ENCODE data around the gene RAB30.
A peak's percentile ranks its signal among the peaks of the same experiment; 100 is the strongest.

RAB30 gene

GRCh38 chr11:83044958-83045712, 26.6 kb downstream of the RAB30 start:
- Histone ChIP-seq H2AFZ (ENCODE audit: low read depth, low read length, severe bottlenecking) (no peak overlapping the region), H3K36me3 (ENCODE audit: low read length) (no peaks in the 10 kb centered on the region), H3K9ac (ENCODE audit: low read length) (no peak overlapping the region), H3K4me3 (ENCODE audit: insufficient read depth, low read length, poor library complexity, severe bottlenecking) (no peak overlapping the region), H3K27ac (ENCODE audit: low read depth, low read length) (peak overlapping the region; percentile 43), H3K9me2 (replicated peaks; ENCODE audit: insufficient read depth, low read length) (no peaks in the 10 kb centered on the region), H3K27me3 (ENCODE audit: low read length) (no peaks in the 10 kb centered on the region), H4K20me1 (ENCODE audit: low read depth, low read length) (0 out of 2 replicates have a peak, but pooled peaks cover 4% of the 10 kb centered on the region), H3K4me2 (ENCODE audit: low read depth, low read length, poor library complexity, severe bottlenecking) (peak overlapping the region; percentile 41), H3K79me2 (ENCODE audit: insufficient read depth, low read length) (peaks cover 100% of the 10 kb centered on the region), H3F3A (ENCODE audit: insufficient read depth) (peaks cover 18% of the 10 kb centered on the region; the same call in 1 of the 2 replicates), H3K9me3 (ENCODE audit: insufficient read depth, low read length) (no peaks in the 10 kb centered on the region)
- TF ChIP-seq EZH2phosphoT487 (conservative IDR thresholded peaks at IDR 0.05; ENCODE audit: low read length): no peak
- TF ChIP-seq CTCF (IDR thresholded peaks at IDR 0.05; ENCODE audit: insufficient read depth, low read length, poor library complexity, severe bottlenecking): no peak

- Histone ChIP-seq H2AFZ (ENCODE audit: low read depth, low read length, severe bottlenecking) (no peak overlapping the region), H3K9me3 (ENCODE audit: insufficient read depth, low read length) (no peaks in the 10 kb centered on the region), H3F3A (ENCODE audit: insufficient read depth) (peaks cover 18% of the 10 kb centered on the region), H3K27ac (ENCODE audit: low read depth, low read length) (peak overlapping the region; percentile 12; the same call in 1 of the 2 replicates), H3K4me3 (ENCODE audit: insufficient read depth, low read length, poor library complexity, severe bottlenecking) (no peak overlapping the region), H4K20me1 (ENCODE audit: low read depth, low read length) (0 out of 2 replicates have a peak, but pooled peaks cover 4% of the 10 kb centered on the region), H3K79me2 (ENCODE audit: insufficient read depth, low read length) (peaks cover 100% of the 10 kb centered on the region), H3K36me3 (ENCODE audit: low read length) (no peaks in the 10 kb centered on the region), H3K27me3 (ENCODE audit: low read length) (no peaks in the 10 kb centered on the region), H3K4me2 (ENCODE audit: low read depth, low read length, poor library complexity, severe bottlenecking) (peak overlapping the region; percentile 13), H3K9me2 (replicated peaks; ENCODE audit: insufficient read depth, low read length) (no peaks in the 10 kb centered on the region), H3K9ac (ENCODE audit: low read length) (no peak overlapping the region)
- TF ChIP-seq EZH2phosphoT487 (conservative IDR thresholded peaks at IDR 0.05; ENCODE audit: low read length) (no peak), CTCF (IDR thresholded peaks at IDR 0.05; ENCODE audit: insufficient read depth, low read length, poor library complexity, severe bottlenecking) (no peak)
These were observed 28.6 kb downstream of the RAB30 start for GRCh38 chr11:83042964-83043711.

GRCh38 chr11:83041126-83041525, 30.6 kb downstream of the RAB30 start:
- Histone ChIP-seq H3K9me2 (replicated peaks; ENCODE audit: insufficient read depth, low read length) (no peaks in the 10 kb centered on the region), H4K20me1 (ENCODE audit: low read depth, low read length) (0 out of 2 replicates have a peak, but pooled peaks cover 4% of the 10 kb centered on the region), H3K27ac (ENCODE audit: low read depth, low read length) (peak overlapping the region; percentile 38; the same call in 1 of the 2 replicates), H3F3A (ENCODE audit: insufficient read depth) (peaks cover 18% of the 10 kb centered on the region), H2AFZ (ENCODE audit: low read depth, low read length, severe bottlenecking) (no peak overlapping the region), H3K27me3 (ENCODE audit: low read length) (no peaks in the 10 kb centered on the region), H3K9me3 (ENCODE audit: insufficient read depth, low read length) (no peaks in the 10 kb centered on the region), H3K4me2 (ENCODE audit: low read depth, low read length, poor library complexity, severe bottlenecking) (no peak overlapping the region), H3K79me2 (ENCODE audit: insufficient read depth, low read length) (peaks cover 100% of the 10 kb centered on the region), H3K9ac (ENCODE audit: low read length) (no peak overlapping the region), H3K4me3 (ENCODE audit: insufficient read depth, low read length, poor library complexity, severe bottlenecking) (no peak overlapping the region), H3K36me3 (ENCODE audit: low read length) (no peaks in the 10 kb centered on the region)
- no peak for TF ChIP-seq CTCF (IDR thresholded peaks at IDR 0.05; ENCODE audit: insufficient read depth, low read length, poor library complexity, severe bottlenecking)
- no peak for TF ChIP-seq EZH2phosphoT487 (conservative IDR thresholded peaks at IDR 0.05; ENCODE audit: low read length)
